ENCODE data around the gene DRAP1.
"Not testable (repeated sequence)": the region's sequence is repeated elsewhere in the genome, so short reads cannot be mapped to it uniquely, and the experiment has no call there.

The DRAP1 gene

GRCh38 chr11:65945430-65945911 lies 26.2 kb downstream of the DRAP1 start, which contains the start of gene TSGA10IP:
Gene TSGA10IP (plus strand): TSS chr11:65945480. CDS start chr11:65945676, 196 bp downstream.
- no peak within 1 kb of the TSS for H3K4me2 ChIP-seq (ENCODE audit: low read length)
- H3K4me1 ChIP-seq (ENCODE audit: control insufficient read depth, insufficient read depth, low read length): peaks cover 20% of the 10 kb centered on the region
- no peaks in the 10 kb centered on the region for H3K36me3 ChIP-seq (ENCODE audit: insufficient read depth, low read length)
- no peak within 1 kb of the TSS for H3K9ac ChIP-seq (ENCODE audit: low read depth, low read length)
- no peaks in the 10 kb centered on the region for H3K9me3 ChIP-seq (replicated peaks; ENCODE audit: low read length)
- H3K27me3 ChIP-seq (ENCODE audit: control insufficient read depth, insufficient read depth, low read length): no peaks in the 10 kb centered on the region
- no peak within 1 kb of the TSS for H3K4me3 ChIP-seq (ENCODE audit: low read length)

GRCh38 chr11:65945941-65946558 lies 26.8 kb downstream of the DRAP1 start:
- Histone ChIP-seq H3K4me1 (ENCODE audit: control insufficient read depth, insufficient read depth, low read length) (peaks cover 14% of the 10 kb centered on the region), H3K4me3 (ENCODE audit: low read length) (no peak overlapping the region), H3K9ac (ENCODE audit: low read depth, low read length) (no peak overlapping the region), H3K27me3 (ENCODE audit: control insufficient read depth, insufficient read depth, low read length) (no peaks in the 10 kb centered on the region), H3K36me3 (ENCODE audit: insufficient read depth, low read length) (no peaks in the 10 kb centered on the region), H3K9me3 (replicated peaks; ENCODE audit: low read length) (no peaks in the 10 kb centered on the region), H3K4me2 (ENCODE audit: low read length) (no peak overlapping the region)

GRCh38 chr11:65946655-65947054 lies 27.4 kb downstream of the DRAP1 start:
- no peaks in the 10 kb centered on the region for H3K9me3 ChIP-seq (replicated peaks; ENCODE audit: low read length)
- H3K9ac ChIP-seq (ENCODE audit: low read depth, low read length): no peak overlapping the region
- no peaks in the 10 kb centered on the region for H3K36me3 ChIP-seq (ENCODE audit: insufficient read depth, low read length)
- H3K4me1 ChIP-seq (ENCODE audit: control insufficient read depth, insufficient read depth, low read length): peaks cover 8% of the 10 kb centered on the region
- H3K27me3 ChIP-seq (ENCODE audit: control insufficient read depth, insufficient read depth, low read length): no peaks in the 10 kb centered on the region
- no peak overlapping the region for H3K4me3 ChIP-seq (ENCODE audit: low read length)
- no peak overlapping the region for H3K4me2 ChIP-seq (ENCODE audit: low read length)

- Histone ChIP-seq H3K4me1 (ENCODE audit: control insufficient read depth, insufficient read depth, low read length) (peaks cover 4% of the 10 kb centered on the region), H3K9me3 (replicated peaks; ENCODE audit: low read length) (no peaks in the 10 kb centered on the region), H3K27me3 (ENCODE audit: control insufficient read depth, insufficient read depth, low read length) (no peaks in the 10 kb centered on the region), H3K36me3 (ENCODE audit: insufficient read depth, low read length) (no peaks in the 10 kb centered on the region), H3K9ac (ENCODE audit: low read depth, low read length) (no peak overlapping the region), H3K4me3 (ENCODE audit: low read length) (no peak overlapping the region), H3K4me2 (ENCODE audit: low read length) (no peak overlapping the region)
These were observed 27.9 kb downstream of the DRAP1 start for GRCh38 chr11:65947133-65947532.

- H3K4me3 ChIP-seq (ENCODE audit: low read length): no peak overlapping the region
- no peaks in the 10 kb centered on the region for H3K4me1 ChIP-seq (ENCODE audit: control insufficient read depth, insufficient read depth, low read length)
- H3K9ac ChIP-seq (ENCODE audit: low read depth, low read length): no peak overlapping the region
- no peak overlapping the region for H3K4me2 ChIP-seq (ENCODE audit: low read length)
- H3K27me3 ChIP-seq (ENCODE audit: control insufficient read depth, insufficient read depth, low read length): no peaks in the 10 kb centered on the region
- no peaks in the 10 kb centered on the region for H3K36me3 ChIP-seq (ENCODE audit: insufficient read depth, low read length)
- no peaks in the 10 kb centered on the region for H3K9me3 ChIP-seq (replicated peaks; ENCODE audit: low read length)
These were observed 28.4 kb downstream of the DRAP1 start for GRCh38 chr11:65947603-65948125.

GRCh38 chr11:65950711-65951110 lies 31.5 kb downstream of the DRAP1 start:
- H3K27me3 ChIP-seq (ENCODE audit: control insufficient read depth, insufficient read depth, low read length); H3K4me1 ChIP-seq (ENCODE audit: control insufficient read depth, insufficient read depth, low read length); H3K9ac ChIP-seq (ENCODE audit: low read depth, low read length): not testable (repeated sequence)

GRCh38 chr11:65951641-65952040 lies 32.4 kb downstream of the DRAP1 start:
- H3K4me1 ChIP-seq (ENCODE audit: control insufficient read depth, insufficient read depth, low read length); H3K9me3 ChIP-seq (replicated peaks; ENCODE audit: low read length); H3K9ac ChIP-seq (ENCODE audit: low read depth, low read length); H3K27me3 ChIP-seq (ENCODE audit: control insufficient read depth, insufficient read depth, low read length); H3K4me2 ChIP-seq (ENCODE audit: low read length); H3K4me3 ChIP-seq (ENCODE audit: low read length); H3K36me3 ChIP-seq (ENCODE audit: insufficient read depth, low read length): not testable (repeated sequence)

More at GRCh38 chr11:65950711-65951110, 31.5 kb downstream of the DRAP1 start:
- not testable (repeated sequence) for H3K4me3 ChIP-seq (ENCODE audit: low read length); H3K9me3 ChIP-seq (replicated peaks; ENCODE audit: low read length); H3K36me3 ChIP-seq (ENCODE audit: insufficient read depth, low read length); H3K4me2 ChIP-seq (ENCODE audit: low read length)

- H3K27me3 ChIP-seq (ENCODE audit: control insufficient read depth, insufficient read depth, low read length): no peaks in the 10 kb centered on the region
- H3K4me3 ChIP-seq (ENCODE audit: low read length): no peak overlapping the region
- H3K36me3 ChIP-seq (ENCODE audit: insufficient read depth, low read length): no peaks in the 10 kb centered on the region
- H3K4me2 ChIP-seq (ENCODE audit: low read length): no peak overlapping the region
- H3K9ac ChIP-seq (ENCODE audit: low read depth, low read length): no peak overlapping the region
- no peaks in the 10 kb centered on the region for H3K4me1 ChIP-seq (ENCODE audit: control insufficient read depth, insufficient read depth, low read length)
- H3K9me3 ChIP-seq (replicated peaks; ENCODE audit: low read length): no peaks in the 10 kb centered on the region
These were observed 32.9 kb downstream of the DRAP1 start for GRCh38 chr11:65952052-65952521.

GRCh38 chr11:65953471-65953870 lies 34.2 kb downstream of the DRAP1 start:
- Histone ChIP-seq H3K4me3 (ENCODE audit: low read length) (no peak overlapping the region), H3K4me1 (ENCODE audit: control insufficient read depth, insufficient read depth, low read length) (no peaks in the 10 kb centered on the region)

GRCh38 chr11:65954771-65955170 lies 35.5 kb downstream of the DRAP1 start:
- H3K4me1 ChIP-seq (ENCODE audit: control insufficient read depth, insufficient read depth, low read length): no peaks in the 10 kb centered on the region
- no peak overlapping the region for H3K4me2 ChIP-seq (ENCODE audit: low read length)
- H3K9ac ChIP-seq (ENCODE audit: low read depth, low read length): no peak overlapping the region
- no peaks in the 10 kb centered on the region for H3K9me3 ChIP-seq (replicated peaks; ENCODE audit: low read length)
- H3K27me3 ChIP-seq (ENCODE audit: control insufficient read depth, insufficient read depth, low read length): no peaks in the 10 kb centered on the region
- no peaks in the 10 kb centered on the region for H3K36me3 ChIP-seq (ENCODE audit: insufficient read depth, low read length)
- no peak overlapping the region for H3K4me3 ChIP-seq (ENCODE audit: low read length)

More at GRCh38 chr11:65953471-65953870, 34.2 kb downstream of the DRAP1 start:
- Histone ChIP-seq H3K4me2 (ENCODE audit: low read length) (no peak overlapping the region), H3K36me3 (ENCODE audit: insufficient read depth, low read length) (no peaks in the 10 kb centered on the region), H3K27me3 (ENCODE audit: control insufficient read depth, insufficient read depth, low read length) (no peaks in the 10 kb centered on the region), H3K9ac (ENCODE audit: low read depth, low read length) (no peak overlapping the region), H3K9me3 (replicated peaks; ENCODE audit: low read length) (no peaks in the 10 kb centered on the region)

GRCh38 chr11:65958291-65958690 lies 39.1 kb downstream of the DRAP1 start:
- no peaks in the 10 kb centered on the region for H3K36me3 ChIP-seq (ENCODE audit: insufficient read depth, low read length)

More at GRCh38 chr11:65958291-65958690, 39.1 kb downstream of the DRAP1 start:
- Histone ChIP-seq H3K4me3 (ENCODE audit: low read length) (no peak overlapping the region), H3K4me1 (ENCODE audit: control insufficient read depth, insufficient read depth, low read length) (peaks cover 10% of the 10 kb centered on the region), H3K27me3 (ENCODE audit: control insufficient read depth, insufficient read depth, low read length) (no peaks in the 10 kb centered on the region), H3K4me2 (ENCODE audit: low read length) (no peak overlapping the region), H3K9me3 (replicated peaks; ENCODE audit: low read length) (no peaks in the 10 kb centered on the region), H3K9ac (ENCODE audit: low read depth, low read length) (no peak overlapping the region)

All from skeletal muscle satellite cell (primary cell).